Raji (cell line): ENCODE results near the gene ANKHD1.

Experiments
- POLR2A ChIP-seq: IDR thresholded peaks from 2 replicates; pipeline ENCODE4 v1.6.1; 2011; ENCODE audit warnings: low read depth, low read length, control low read depth; ENCODE audit not compliant: insufficient read depth

The ANKHD1 gene

DNA sequence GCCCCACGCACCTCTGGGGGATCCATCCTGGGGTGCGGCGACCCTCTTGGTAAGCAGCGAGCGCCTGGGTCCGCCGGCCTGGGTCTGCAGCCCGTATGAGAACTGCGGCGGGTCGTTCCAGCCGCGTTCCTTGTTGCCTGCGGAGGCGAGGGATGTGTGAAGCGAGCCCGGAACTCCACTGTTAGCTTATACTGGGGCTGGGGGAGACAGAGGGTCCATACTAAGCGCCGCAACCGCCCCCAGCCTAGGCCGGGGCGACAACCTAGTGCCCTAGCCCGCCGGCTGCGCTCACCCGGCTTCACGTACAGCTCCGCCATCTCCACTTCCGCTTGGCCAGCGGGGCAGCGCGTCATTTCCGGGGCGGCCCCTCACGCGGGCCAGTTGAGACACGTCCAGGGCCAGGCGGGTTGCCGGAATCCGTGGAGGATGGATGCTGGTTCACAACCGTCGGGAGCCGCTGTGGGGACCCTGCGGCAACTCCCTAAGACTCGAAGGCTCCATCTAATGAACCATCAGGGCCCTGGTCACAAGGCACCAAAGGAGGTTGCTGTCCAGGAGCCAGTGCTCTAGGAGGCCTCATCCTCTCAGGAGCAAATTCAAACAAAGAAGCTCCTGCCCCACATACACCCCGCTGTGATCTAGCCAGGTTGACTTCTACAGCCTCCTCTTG is 155.6 kb downstream of the ANKHD1 start, which contains the start of gene SRA1:
SRA1 (minus strand) TSS at position 338 of the 670 bp plus-strand sequence; CDS start at position 317, 21 bp downstream.
- TF ChIP-seq POLR2A, result peak; percentile 96

DNA sequence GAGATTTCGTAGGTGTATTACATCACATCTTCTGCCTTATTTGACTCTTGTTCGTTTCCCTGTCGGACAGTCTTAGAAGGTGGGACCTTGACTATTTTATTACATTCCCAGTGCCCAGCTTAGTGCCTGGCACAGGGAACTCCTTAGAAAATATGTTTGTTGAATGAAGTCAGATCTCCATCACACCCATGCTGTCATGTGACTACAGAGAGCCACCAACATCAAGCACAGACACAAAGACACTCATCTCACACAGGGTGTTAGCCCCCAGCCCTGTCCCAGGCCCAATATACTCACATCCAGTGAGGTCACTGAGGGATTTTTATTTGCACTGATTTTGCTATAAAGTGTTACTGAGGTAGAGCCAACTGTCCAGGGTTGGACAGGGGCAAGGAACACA is 156.3 kb downstream of the ANKHD1 start:
- TF ChIP-seq POLR2A, result no peak

DNA sequence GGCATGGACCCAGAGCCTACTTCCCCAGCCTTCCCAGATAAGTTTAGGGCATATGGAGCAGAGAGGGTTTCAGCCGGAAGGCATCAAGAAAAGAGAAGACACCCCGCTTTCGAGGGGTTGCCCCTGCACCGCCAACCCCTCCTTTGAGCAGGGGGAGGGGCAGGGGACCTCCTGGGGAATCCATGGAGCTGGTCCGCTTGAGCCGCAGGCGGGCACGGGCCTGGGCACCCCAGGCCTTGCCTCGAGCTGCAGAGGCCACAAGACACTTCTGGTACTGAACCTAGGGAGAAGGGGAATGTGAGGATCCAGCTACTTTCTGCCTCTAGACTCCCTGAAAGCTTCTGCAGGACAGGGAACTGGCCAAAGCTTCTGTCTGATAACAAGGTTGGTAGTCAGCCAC is 156.9 kb downstream of the ANKHD1 start:
- TF ChIP-seq POLR2A, result no peak

DNA sequence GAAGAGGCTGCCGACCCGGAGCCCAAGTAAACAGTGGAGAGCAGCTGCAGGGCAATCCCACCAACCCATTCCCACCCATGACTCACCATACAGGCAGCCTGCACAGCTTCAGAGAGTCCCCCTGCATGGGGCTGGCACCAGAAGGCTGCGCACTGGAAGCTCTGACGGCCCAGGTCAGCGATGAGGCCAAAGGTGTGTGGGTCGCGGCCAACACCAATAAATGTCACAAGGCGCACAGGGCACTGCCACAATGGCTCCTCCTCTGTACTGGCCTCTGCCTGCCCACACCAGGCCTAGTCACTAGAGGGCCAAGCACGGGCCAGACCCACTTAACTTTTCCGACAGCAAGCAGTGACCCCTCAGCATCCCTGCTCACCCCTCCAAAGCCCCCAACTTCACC is 158.6 kb downstream of the ANKHD1 start:
- TF ChIP-seq POLR2A, result no peak

DNA sequence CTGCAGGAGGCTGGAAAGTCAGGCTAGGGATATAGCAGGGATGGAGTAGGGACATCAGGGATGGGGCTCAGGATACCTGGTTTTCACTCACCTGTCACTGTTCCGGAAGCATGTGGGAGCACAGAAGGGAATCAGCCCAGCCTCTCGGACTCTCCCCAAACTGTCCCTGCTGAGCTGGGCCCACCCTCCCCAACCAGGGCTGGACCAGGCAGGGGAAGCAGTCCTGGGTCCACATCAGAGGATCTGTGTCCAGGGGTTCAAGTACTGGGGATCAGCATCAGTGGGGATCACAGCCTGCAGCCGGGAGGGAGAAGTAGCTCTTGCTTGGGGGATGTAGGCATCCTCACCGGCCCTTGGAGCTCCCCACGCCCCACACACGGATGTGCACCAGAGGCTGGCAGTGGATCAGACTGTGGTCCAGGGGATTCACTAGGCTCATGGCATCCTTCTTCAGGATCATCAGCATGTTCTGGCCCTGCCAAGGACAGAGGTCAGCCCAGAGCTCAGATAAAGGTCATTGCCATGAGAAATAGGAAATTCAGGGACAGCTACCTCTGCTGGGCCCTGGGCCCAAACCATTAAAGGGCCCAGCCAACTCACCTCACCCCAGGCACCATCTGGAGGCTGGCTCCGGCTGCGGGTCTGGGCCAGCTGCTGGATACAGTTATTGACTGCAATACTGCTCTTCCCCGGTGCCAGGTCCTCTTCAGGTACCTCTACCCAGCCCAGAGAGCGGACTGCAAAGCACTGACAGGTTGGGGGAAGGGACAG is 160.3 kb downstream of the ANKHD1 start:
- TF ChIP-seq POLR2A, result no peak

DNA sequence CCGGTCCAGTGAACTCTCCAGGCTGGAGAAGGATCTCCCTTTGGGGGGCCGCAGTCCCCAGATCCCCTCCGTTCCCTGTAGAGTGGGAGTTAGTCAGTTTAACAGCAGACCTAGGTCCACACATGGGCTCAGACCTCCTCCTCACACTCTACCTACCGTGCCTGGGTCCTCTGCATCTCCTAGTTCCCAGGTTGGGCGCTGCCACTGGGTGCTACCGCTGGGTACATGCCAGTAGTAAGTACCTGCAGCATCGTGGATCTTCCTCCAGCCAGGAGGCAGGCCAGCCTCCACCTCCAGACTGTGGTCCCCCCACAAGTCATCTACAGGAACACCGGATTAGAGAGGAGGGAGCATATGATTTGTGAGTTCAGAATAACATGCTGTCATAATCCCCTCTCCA is 162.0 kb downstream of the ANKHD1 start:
- no peak for TF ChIP-seq POLR2A

DNA sequence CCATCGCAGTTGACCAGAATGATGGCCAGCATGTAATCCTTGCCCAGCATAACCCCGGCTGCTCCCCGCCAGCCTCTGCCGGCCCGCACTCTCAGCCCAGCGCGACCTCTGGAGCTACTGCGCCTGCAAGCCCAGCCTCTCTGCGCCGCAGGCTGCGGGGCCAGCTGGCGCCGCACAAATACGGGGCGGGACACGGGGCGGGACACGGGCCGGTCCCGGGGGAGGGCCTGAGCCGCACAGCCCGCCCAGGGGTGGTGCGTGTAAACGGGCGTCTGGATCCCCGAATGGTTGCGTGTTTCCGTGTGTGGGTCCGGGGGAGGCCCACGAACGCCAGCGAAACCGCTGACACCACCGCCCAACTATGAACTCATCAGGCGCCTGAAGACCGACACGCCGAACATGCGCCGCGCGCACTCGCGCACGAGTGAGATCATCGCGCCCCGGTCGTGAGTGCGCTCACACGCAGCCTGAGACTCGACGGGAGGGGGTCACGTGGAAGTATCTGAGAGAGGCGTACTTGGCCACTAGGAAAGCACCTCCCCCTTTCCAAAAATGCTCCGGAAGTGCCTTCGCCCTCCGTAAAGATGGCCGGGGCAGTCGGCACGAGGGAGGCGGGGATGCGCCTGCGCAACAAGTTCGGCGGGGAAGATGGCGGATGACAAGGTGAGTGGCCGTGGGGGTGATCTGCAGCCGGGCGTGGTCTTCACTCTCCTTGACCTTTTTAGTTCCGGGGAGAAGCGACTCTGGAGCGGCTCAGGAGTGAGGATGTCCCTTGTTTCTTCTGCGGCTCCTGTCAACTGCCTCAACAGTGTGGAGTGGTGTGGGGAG is 162.8 kb downstream of the ANKHD1 start, which contains the start of the genes APBB3 and SLC35A4:
APBB3 (minus strand) TSS at position 403 of the 828 bp plus-strand sequence; CDS start at position 50, 353 bp downstream.
SLC35A4 (plus strand) TSS at position 633 of the 828 bp plus-strand sequence. CDS start 2,342 bp downstream, outside the sequence.
- TF ChIP-seq POLR2A, result peak; percentile 83

DNA sequence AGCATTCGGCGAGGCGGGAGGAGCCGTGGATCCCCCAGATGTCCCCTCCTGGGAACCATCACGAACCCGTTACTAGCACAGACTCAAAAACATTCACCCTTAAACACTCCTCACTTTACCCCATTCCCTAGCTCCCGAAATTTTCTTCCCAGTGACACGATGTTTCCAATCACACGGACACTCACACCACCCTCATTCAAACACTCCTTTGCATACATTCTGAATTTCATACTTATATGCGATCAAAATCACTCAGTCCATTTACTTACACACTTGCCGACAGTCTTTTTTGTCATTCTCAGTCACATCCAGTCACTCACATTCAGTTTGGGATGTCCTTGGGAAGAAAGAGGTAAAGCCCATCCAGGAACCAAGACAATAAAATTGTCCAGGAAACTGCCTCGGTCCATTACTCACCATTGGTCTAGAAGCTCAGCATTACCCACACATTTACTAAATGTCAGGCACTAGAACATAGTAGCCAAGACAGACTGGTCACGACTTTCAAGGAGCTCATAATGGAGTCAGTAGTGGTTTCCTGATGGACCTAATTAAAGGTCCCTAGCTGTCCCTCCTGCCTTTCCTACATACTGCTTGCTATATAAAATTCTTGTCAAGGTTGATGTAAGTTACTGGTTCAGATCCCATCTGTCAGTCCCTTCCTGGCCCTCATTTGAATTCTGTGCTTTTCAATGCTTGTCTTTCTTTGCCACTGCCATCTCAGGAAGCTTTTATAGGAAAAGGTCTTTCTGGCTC is 163.6 kb downstream of the ANKHD1 start:
- no peak for TF ChIP-seq POLR2A

DNA sequence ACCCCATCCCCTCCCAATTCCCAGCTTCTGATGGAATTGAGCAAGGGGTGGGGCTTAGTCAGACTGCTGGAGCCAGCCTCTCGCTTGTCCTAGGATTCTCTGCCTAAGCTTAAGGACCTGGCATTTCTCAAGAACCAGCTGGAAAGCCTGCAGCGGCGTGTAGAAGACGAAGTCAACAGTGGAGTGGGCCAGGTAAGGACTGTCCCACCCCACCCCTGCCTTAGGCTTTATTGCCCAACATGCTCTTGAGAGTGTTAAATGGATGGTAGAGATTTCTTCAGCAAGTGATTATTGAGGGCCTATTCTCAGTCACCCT is 164.1 kb downstream of the ANKHD1 start:
- no peak for TF ChIP-seq POLR2A

DNA sequence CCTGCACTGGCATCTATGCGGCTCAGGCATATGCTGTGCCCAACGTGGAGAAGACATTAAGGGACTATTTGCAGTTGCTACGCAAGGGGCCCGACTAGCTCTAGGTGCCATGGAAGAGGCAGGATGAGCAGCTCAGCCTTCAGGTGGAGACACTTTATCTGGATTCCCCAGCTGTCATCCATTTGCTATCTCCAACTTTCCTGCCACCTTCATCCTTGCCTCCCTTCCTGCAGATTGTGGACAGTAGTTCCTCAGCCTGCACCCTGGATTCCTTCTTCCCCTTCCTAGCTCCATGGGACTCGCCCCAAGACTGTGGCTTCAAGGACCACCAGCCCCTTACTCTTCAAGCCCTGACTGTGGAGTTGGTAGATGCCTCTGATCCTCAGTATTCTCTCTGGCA is 165.0 kb downstream of the ANKHD1 start:
- TF ChIP-seq POLR2A, result no peak

DNA sequence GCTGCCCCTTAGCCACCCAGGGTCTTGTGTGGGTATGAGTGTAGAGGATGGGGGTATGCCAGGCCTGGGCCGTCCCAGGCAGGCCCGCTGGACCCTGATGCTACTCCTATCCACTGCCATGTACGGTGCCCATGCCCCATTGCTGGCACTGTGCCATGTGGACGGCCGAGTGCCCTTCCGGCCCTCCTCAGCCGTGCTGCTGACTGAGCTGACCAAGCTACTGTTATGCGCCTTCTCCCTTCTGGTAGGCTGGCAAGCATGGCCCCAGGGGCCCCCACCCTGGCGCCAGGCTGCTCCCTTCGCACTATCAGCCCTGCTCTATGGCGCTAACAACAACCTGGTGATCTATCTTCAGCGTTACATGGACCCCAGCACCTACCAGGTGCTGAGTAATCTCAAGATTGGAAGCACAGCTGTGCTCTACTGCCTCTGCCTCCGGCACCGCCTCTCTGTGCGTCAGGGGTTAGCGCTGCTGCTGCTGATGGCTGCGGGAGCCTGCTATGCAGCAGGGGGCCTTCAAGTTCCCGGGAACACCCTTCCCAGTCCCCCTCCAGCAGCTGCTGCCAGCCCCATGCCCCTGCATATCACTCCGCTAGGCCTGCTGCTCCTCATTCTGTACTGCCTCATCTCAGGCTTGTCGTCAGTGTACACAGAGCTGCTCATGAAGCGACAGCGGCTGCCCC is 165.6 kb downstream of the ANKHD1 start:
- TF ChIP-seq POLR2A, result no peak

DNA sequence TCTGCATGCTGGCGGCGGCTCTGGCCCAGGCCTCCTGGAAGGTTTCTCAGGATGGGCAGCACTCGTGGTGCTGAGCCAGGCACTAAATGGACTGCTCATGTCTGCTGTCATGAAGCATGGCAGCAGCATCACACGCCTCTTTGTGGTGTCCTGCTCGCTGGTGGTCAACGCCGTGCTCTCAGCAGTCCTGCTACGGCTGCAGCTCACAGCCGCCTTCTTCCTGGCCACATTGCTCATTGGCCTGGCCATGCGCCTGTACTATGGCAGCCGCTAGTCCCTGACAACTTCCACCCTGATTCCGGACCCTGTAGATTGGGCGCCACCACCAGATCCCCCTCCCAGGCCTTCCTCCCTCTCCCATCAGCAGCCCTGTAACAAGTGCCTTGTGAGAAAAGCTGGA is 166.2 kb downstream of the ANKHD1 start:
- no peak for TF ChIP-seq POLR2A

DNA sequence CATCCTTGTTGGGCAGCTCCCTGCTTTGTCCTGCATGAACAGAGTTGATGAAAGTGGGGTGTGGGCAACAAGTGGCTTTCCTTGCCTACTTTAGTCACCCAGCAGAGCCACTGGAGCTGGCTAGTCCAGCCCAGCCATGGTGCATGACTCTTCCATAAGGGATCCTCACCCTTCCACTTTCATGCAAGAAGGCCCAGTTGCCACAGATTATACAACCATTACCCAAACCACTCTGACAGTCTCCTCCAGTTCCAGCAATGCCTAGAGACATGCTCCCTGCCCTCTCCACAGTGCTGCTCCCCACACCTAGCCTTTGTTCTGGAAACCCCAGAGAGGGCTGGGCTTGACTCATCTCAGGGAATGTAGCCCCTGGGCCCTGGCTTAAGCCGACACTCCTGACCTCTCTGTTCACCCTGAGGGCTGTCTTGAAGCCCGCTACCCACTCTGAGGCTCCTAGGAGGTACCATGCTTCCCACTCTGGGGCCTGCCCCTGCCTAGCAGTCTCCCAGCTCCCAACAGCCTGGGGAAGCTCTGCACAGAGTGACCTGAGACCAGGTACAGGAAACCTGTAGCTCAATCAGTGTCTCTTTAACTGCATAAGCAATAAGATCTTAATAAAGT is 166.9 kb downstream of the ANKHD1 start:
- TF ChIP-seq POLR2A, result no peak

DNA sequence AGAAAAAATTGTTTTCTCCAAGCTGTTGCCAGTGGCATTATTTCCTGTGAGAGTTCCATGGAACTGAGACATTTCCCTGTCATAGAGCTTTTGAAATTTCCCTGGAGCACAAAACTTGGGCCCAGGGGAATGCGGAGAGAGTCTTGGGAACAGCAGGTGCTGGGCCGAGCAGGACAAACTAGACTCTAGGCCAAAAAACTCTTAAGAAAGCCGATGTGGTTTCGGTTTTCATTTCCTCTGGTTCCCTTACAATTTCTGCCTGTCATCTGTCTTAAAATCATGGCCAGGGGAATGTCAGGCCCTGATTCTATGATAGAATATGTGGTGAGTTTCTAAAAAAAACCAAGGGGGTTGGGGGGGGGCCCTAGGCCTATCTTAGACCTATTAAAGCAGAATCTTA is 167.6 kb downstream of the ANKHD1 start:
- no peak for TF ChIP-seq POLR2A
